ENCODE results near the gene CABS1. TPM values are rescaled to one million over a fixed set of nuclear protein-coding genes. Genes with fewer than 3 reads are reported as not detected.

CABS1 gene
- total RNA-seq, 1 donor from 2014 or later, result not detected

GRCh38 chr4:70367813-70368212 lies 33.0 kb downstream of the CABS1 start:
- TF ChIP-seq CTCF (conservative IDR thresholded peaks at IDR 0.05; ENCODE audit: low read depth, low read length), result no peak
- DNase-seq (ENCODE audit: low read depth), result no peak
- no peak overlapping the region for H3K4me3 ChIP-seq (ENCODE audit: low read depth, low read length)

- H3K4me3 ChIP-seq (ENCODE audit: low read depth, low read length), result no peak overlapping the region
- DNase-seq (ENCODE audit: low read depth), result no peak
- TF ChIP-seq CTCF (conservative IDR thresholded peaks at IDR 0.05; ENCODE audit: low read depth, low read length), result no peak
Measured at GRCh38 chr4:70371987-70372386, 37.2 kb downstream of the CABS1 start.

- DNase-seq (ENCODE audit: low read depth), result no peak
- no peak for TF ChIP-seq CTCF (conservative IDR thresholded peaks at IDR 0.05; ENCODE audit: low read depth, low read length)
- H3K4me3 ChIP-seq (ENCODE audit: low read depth, low read length), result no peak overlapping the region
Measured at GRCh38 chr4:70372760-70373159, 38.0 kb downstream of the CABS1 start.

- no peak overlapping the region for H3K4me3 ChIP-seq (ENCODE audit: low read depth, low read length)
- no peak for DNase-seq (ENCODE audit: low read depth)
Measured at GRCh38 chr4:70380578-70380977, 45.8 kb downstream of the CABS1 start.

GRCh38 chr4:70382691-70383181 lies 48.0 kb downstream of the CABS1 start, which contains the start of gene SMR3B:
Gene SMR3B, plus strand, starts transcription at chr4:70383131. Its CDS starts 1,380 bp downstream, at chr4:70384511.
- TF ChIP-seq CTCF (conservative IDR thresholded peaks at IDR 0.05; ENCODE audit: low read depth, low read length), result no peak
- no peak for DNase-seq (ENCODE audit: low read depth)
- no peak within 1 kb of the TSS for H3K4me3 ChIP-seq (ENCODE audit: low read depth, low read length)

More at GRCh38 chr4:70380578-70380977, 45.8 kb downstream of the CABS1 start:
- TF ChIP-seq CTCF (conservative IDR thresholded peaks at IDR 0.05; ENCODE audit: low read depth, low read length), result no peak

Other genes starting within 250 kb of the CABS1 start
- gene PRR27, start 180.7 kb upstream of the CABS1 start, total RNA-seq, result not detected in 2 replicates
- not detected in 2 replicates for gene ODAM, start 139.3 kb upstream of the CABS1 start, total RNA-seq
- not detected in 2 replicates for gene FDCSP, start 108.9 kb upstream of the CABS1 start, total RNA-seq
- not detected in 2 replicates for gene CSN3, start 92.4 kb upstream of the CABS1 start, total RNA-seq
- gene SMR3A, start 25.8 kb downstream of the CABS1 start, total RNA-seq, result not detected in 2 replicates
- gene SMR3B, start 48.1 kb downstream of the CABS1 start, total RNA-seq, result not detected in 2 replicates
- not detected in 2 replicates for gene OPRPN, start 63.0 kb downstream of the CABS1 start, total RNA-seq
- not detected in 2 replicates for gene MUC7, start 137.2 kb downstream of the CABS1 start, total RNA-seq
- gene AMTN, start 183.6 kb downstream of the CABS1 start, total RNA-seq, result not detected in 2 replicates